ENCODE results near the gene FBH1.
"Not testable (repeated sequence)": the region's sequence is repeated elsewhere in the genome, so short reads cannot be mapped to it uniquely, and the experiment has no call there.

Gene FBH1

GRCh38 chr10:5941579-5941978 is 51.5 kb downstream of the FBH1 start:
- DNase-seq (ENCODE audit: low read depth in 2 of 2), result no peak

- no peak for DNase-seq (ENCODE audit: low read depth in 2 of 2)
Measured at GRCh38 chr10:5942001-5942400, 52.0 kb downstream of the FBH1 start.

- no peak for DNase-seq (ENCODE audit: low read depth in 2 of 2)
Measured at GRCh38 chr10:5942474-5942873, 52.4 kb downstream of the FBH1 start.

GRCh38 chr10:5943536-5943935 is 53.5 kb downstream of the FBH1 start:
- no peak for DNase-seq (ENCODE audit: low read depth in 2 of 2)

DNA sequence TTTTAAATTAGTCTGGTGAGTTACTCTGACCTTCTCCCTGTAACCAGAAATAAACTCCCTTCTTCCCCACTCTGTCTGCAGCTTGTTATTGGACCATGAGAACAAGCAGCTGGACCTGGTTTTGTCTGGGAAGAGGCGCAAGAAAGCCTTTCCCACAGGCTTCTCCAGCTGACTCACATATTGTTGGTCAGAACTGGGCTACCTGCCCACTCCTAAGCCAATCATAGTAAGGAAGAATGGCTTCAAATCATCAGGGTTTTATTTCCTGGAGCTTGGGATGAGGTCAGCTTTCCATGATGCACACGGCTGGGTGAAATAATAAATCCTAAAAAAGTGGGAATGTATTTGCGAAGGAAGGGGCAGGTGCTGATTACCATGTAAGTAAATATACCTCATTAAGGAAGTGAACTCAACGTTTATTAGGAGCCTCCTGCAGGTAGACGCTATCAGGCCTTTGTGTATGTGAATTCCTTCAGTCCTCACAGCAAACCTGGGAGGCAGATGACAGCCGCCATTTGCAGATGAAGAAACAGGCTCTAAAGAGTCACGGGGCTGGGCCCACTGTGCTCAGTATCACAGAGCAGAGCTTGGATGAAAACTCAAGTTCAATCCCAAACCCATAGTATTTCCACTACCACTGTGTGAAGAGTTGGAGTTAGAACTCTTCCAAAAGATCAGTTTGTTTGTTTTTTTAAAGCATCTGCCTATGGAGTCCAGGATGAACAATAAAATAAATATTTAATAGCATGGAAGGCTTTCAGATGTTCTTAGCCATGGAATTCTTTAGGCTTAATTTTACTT is 54.5 kb downstream of the FBH1 start:
- DNase-seq (ENCODE audit: low read depth in 2 of 2), result no peak

- DNase-seq (ENCODE audit: low read depth in 2 of 2), result no peak
Measured at GRCh38 chr10:5945190-5945509, 55.1 kb downstream of the FBH1 start.

DNA sequence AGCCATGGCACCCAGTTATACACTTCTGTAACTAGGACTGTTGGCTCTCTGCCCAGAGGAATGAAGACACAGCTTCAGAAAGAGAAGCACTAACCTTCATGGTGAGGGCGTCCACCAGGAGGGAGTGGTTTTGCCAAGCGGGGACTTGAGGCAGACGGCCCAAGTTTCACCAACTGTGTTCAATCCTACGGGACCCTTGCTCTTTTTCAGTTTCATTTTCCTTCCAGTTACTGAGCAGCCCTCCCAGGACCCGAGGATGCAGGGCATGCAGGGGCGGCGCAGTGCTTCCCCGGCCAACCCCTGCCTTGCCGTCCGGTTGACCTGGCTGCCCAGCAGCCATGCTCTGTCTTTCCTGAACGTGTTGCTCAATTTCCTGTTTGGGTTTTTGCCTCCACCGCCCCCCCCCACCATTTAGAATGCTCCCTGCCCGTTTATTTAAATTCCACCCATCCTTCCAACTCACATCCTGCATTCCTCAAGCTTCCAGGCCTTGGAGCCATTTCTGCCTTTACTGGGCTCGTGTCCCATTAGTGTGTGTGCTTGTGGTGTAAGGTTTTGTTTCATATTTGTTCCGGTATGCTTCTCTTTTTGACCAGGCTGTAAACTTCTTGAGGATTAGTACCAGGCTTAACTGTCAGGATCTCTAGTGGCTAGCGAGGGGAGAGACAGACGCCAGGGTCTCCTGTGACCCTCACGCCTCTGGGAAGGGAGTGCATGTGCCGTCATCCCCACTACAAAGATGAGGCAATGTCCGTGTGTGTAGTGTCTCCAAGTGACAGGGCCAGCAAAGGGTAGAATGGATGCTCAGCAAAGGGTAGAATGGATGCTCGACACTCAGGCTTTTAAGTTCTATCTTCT is 55.7 kb downstream of the FBH1 start:
- no peak for DNase-seq (ENCODE audit: low read depth in 2 of 2)

- not testable (repeated sequence) for DNase-seq (ENCODE audit: low read depth in 2 of 2)
Measured at GRCh38 chr10:5946419-5946775, 56.4 kb downstream of the FBH1 start.

- DNase-seq (ENCODE audit: low read depth in 2 of 2), result no peak
Measured at GRCh38 chr10:5946786-5947185, 56.7 kb downstream of the FBH1 start.

- no peak for DNase-seq (ENCODE audit: low read depth in 2 of 2)
Measured at GRCh38 chr10:5947471-5948207, 57.6 kb downstream of the FBH1 start.

GRCh38 chr10:5948208-5948585 is 58.2 kb downstream of the FBH1 start:
- no peak for DNase-seq (ENCODE audit: low read depth in 2 of 2)

- peak in 1 of 2 experiments; percentile 9 for DNase-seq (ENCODE audit: low read depth in 2 of 2)
Measured at GRCh38 chr10:5949009-5949759, 59.1 kb downstream of the FBH1 start.

- no peak for DNase-seq (ENCODE audit: low read depth in 2 of 2)
Measured at GRCh38 chr10:5951167-5951711, 61.2 kb downstream of the FBH1 start.

DNA sequence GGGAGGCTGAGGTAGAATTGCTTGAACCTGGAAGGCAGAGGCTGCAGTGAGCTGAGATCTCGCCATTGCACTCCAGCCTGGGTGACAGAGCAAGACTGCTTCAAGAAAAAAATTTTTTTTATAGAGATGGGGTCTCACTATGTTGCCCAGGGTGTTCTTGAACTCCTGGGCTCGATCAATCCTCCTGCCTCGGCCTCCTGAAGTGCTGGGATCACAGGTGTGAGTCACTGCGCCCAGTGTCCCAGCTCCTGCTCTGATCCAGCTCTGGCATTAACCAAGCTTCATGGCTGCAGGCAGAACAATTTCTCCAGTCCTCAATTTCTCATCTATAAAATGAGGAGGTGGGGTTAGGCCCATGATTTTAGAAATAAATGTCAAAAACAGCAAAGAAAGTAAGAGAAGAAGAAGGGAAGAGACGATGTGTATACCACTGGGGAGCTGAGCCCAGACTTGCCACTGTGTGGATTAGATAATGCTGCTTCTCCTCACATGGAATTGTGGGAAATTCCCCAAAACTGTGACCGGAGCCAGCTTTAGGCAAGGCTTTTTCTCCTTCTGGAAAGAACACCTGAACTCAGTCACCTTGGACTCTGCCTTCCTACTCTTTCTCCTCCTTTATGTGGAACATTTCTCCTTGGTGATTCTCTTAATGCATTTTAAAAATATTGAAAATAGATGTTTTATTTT is 61.8 kb downstream of the FBH1 start:
- no peak for DNase-seq (ENCODE audit: low read depth in 2 of 2)

- DNase-seq (ENCODE audit: low read depth in 2 of 2), result no peak
Measured at GRCh38 chr10:5952731-5953385, 62.8 kb downstream of the FBH1 start.

DNA sequence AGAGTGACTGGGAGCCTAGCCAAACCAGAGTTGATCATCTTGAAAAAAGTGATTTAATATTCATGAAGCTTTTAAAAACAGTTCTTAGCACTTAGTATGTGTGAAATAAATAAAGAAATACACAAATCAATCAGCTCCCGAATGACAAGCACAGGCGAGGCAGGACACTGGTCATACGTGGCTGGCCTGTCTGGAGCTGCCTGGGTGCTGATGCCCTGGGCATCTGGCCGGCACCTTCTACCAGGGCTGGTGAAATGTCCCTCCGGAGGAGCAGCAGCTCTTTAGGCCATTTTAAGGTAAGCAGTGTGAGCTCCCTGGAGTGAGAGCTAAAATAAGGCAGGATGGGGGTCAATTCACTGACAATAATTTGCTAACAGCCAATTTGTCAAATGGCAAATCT is 63.6 kb downstream of the FBH1 start:
- no peak for DNase-seq (ENCODE audit: low read depth in 2 of 2)

DNA sequence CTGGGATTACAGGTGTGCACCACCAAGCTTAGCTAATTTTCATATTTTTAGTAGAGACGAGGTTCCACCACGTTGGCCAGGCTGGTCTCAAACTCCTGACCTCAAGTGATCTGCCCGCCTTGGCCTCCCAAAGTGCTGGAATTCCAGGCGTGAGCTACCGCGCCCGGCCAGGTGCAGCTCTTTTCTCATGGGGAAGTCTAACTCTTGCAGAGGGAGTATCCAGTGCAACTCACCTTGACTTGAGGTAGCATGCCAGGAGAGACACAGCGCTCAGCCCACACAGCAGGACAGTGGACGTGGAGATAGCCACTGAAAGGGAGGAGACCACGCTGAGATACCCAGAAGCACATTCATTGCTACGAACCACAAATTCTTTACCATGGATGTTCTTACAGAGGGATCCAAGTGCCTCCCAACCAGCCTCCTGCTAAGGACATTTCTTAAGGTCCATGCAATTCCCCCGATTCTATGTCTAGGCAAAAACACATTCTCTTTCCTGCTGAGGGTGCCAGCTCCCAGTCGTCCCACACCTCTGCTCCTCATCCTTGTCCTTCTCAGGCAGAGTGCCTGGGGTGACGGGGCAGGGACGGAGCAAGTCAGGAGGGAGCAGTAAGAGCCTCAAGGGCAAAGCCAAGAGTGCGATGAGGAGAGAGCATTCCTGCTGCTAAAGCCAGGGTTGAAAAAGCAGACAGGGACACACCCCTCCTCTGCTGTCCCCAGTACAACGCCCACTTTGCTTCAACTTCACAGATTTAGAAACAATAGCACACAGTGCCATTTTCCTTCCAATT is 66.3 kb downstream of the FBH1 start:
- DNase-seq (ENCODE audit: low read depth in 2 of 2), result no peak

DNA sequence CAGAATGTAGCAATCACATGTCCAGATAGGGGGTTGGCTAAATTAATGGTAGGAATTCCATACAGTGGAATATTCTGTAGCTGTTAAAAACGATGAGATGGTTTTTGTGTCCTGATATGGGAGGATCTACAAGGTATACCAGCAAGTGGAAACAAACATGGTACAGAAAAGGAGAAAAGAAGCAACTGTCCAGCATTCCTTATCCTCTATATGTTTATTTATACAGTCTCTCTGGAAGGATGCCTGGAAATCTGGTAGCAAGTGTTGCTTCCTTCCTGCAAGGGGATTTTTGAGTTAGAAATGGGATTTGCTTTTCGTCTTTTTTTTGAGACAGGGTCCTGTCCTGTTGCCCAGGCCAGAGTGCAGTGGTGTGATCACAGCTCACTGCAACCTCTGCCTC is 68.0 kb downstream of the FBH1 start:
- no peak for DNase-seq (ENCODE audit: low read depth in 2 of 2)

- no peak for DNase-seq (ENCODE audit: low read depth in 2 of 2)
Measured at GRCh38 chr10:5958675-5959074, 68.6 kb downstream of the FBH1 start.

- no peak for DNase-seq (ENCODE audit: low read depth in 2 of 2)
Measured at GRCh38 chr10:5959142-5959541, 69.1 kb downstream of the FBH1 start.
